Activated T-cell treated with anti-CD3 and anti-CD28 coated beads, Interleukin-2, amount 50 U/mL, for 4 hours (primary cell): ENCODE data around the gene SMAP2. TPM values are rescaled to one million over a fixed set of nuclear protein-coding genes. Genes with fewer than 3 reads are reported as not detected.

Experiments
- ATAC-seq, 2 donors: fragments of 200-7000 bp; cut with Tn5 transposase; one replicate each; pipeline ENCODE4 v1.10.0; 2021
- DNase-seq: peaks from one replicate; pipeline ENCODE4 v3.0.0-alpha.2; 2020
- H3K27me3 Mint-ChIP-seq: one replicate; pipeline ENCODE4 v1.8.0; 2021; ENCODE audit warnings: low read depth, mixed read lengths
- H3K36me3 Mint-ChIP-seq: one replicate; pipeline ENCODE4 v1.8.0; 2022; ENCODE audit warnings: mixed read lengths; ENCODE audit not compliant: insufficient read depth
- H3K4me1 Mint-ChIP-seq: one replicate; pipeline ENCODE4 v1.8.0; 2021; ENCODE audit warnings: low read depth, mixed read lengths
- H3K4me3 Mint-ChIP-seq: one replicate; pipeline ENCODE4 v1.8.0; 2021; ENCODE audit warnings: mild to moderate bottlenecking, moderate library complexity, mixed read lengths
- H3K9me3 Mint-ChIP-seq: one replicate; pipeline ENCODE4 v1.8.0; 2021; ENCODE audit warnings: mixed read lengths
- total RNA-seq, 3 donors: library from RNA; stranded (reverse); gene quantifications; one replicate each; pipeline ENCODE4 v1.2.1, GENCODE V29; 2021

Gene SMAP2
- total RNA-seq, 3 donors from 2014 or later: 128 to 153 (median 142) TPM

DNA sequence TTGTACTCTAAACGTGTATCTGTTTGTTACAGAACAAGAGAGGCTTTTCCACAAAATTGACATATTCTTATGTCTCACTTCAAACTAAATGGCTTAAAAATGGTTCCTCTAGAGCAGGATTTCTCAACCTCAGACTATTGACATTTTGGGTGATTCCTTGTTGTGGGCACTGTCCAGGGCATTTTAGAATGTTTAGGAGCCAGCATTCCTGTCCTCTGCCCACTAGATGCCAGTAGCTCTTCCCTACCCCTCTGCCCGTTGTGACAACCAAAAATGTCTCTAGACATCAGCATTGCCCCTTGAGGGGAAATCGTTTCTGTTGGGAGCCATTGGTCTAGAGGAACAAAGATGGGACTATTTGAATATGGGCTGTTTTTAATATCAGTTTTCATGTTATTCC, 17.3 kb downstream of the SMAP2 start:
- H3K9me3 Mint-ChIP-seq: no peaks in the 10 kb centered on the region
- ATAC-seq: no peak
- H3K27me3 Mint-ChIP-seq: no peaks in the 10 kb centered on the region
- peak overlapping the region; percentile 66 for H3K4me3 Mint-ChIP-seq
- H3K36me3 Mint-ChIP-seq: peaks cover 31% of the 10 kb centered on the region
- H3K4me1 Mint-ChIP-seq: peaks cover 91% of the 10 kb centered on the region
- DNase-seq: no peak

DNA sequence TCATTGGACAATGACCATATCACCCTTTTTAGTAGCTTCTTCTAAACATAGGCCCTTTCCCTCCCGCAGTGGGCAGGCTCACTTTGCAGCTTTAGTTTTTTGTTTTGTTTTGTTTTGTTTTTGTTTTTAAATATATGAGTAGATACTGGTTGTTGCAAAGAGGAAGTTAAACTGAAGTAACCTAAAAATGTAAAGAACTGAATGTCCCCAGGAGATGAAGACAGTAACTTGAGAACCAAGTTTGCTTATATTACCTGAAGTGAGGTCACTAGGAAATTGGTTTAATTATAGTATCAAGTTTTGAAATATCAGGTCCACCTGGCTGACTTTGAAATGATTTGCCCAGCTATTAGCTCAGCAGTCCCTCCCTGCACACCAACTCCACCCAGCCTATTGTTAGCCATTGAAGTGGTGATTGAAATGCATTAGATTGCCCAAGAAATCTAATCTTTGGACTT, 18.2 kb downstream of the SMAP2 start:
- H3K4me1 Mint-ChIP-seq: peaks cover 92% of the 10 kb centered on the region
- no peaks in the 10 kb centered on the region for H3K27me3 Mint-ChIP-seq
- peaks cover 29% of the 10 kb centered on the region for H3K36me3 Mint-ChIP-seq
- DNase-seq: no peak
- peak overlapping the region; percentile 52 for H3K4me3 Mint-ChIP-seq
- H3K9me3 Mint-ChIP-seq: no peaks in the 10 kb centered on the region
- no peak for ATAC-seq

DNA sequence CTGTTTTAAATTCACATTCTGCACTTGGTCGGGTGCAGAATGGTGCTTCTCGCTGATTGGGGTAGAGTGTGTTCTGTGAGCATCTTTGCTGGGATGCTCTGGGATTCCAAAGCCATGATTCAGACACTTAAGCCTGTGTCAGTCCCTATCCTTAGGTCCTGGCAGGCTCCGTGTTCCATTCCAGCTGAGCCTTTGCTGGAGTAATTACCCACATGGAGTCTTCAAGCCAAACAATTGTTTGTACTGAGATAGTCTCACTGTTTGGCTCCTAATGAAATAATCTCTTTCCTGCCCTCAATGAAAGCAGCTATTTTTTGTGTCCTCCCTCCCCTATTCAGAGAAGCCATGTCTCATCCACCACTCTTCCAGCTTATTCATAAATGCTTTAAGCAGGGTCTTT, 18.7 kb downstream of the SMAP2 start:
- no peaks in the 10 kb centered on the region for H3K27me3 Mint-ChIP-seq
- H3K4me1 Mint-ChIP-seq: peaks cover 92% of the 10 kb centered on the region
- H3K36me3 Mint-ChIP-seq: peaks cover 30% of the 10 kb centered on the region
- DNase-seq: no peak
- H3K4me3 Mint-ChIP-seq: no peak overlapping the region
- no peak for ATAC-seq
- H3K9me3 Mint-ChIP-seq: no peaks in the 10 kb centered on the region

DNA sequence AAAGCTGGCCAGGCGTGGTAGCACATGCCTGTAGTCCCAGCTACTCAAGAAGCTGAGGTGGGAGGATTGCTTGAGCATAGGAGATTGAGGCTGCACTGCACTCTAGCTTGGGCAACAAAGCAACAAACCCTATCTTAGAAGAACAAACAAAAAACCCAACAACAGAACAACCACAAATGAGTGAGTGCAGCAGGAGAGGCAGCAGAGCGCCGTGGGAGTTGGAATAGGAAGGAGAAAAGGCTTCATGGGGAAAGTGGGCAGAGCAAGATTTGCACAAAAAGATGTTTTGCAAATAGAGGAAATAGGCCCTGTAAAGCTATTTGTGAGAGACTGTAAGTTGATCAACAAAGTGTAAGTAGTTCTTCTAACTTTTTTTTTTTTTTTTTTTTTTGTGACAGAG, 19.6 kb downstream of the SMAP2 start:
- Mint-ChIP-seq H3K36me3 (peaks cover 34% of the 10 kb centered on the region), H3K4me1 (peaks cover 95% of the 10 kb centered on the region), H3K27me3 (no peaks in the 10 kb centered on the region), H3K9me3 (no peaks in the 10 kb centered on the region), H3K4me3 (peak overlapping the region; percentile 57)
- ATAC-seq (no peak), DNase-seq (no peak)

DNA sequence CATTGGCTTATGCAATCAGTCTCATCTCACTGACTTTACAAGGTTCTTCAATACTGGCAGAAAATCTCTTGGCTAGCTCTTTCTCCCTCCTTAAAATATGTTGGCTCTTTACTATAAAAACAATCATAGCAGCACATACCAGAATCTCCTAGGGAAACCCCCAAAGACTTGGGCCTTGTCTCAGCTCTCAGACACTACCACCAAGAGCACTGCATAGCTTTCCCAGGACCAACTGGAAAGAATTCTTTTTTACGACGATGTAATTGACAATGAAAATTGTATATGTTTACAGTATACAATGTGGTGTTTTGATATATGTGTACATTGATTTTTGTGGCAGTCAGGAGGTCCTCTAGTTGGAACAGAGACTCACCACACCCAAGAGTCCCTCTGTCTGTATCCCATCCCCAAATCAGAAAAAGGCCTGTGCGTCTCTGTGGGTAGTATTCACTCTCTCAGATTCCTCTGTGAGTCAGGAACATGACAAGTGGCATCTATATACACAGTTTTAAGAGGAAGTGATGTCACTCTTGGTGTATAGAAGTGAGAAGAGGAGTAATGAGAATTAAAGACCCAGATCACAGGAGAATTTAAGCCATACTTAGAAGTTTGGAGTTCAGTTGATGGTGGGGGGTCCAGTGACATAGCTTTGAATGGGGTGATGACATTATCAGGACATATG, 21.1 kb downstream of the SMAP2 start:
- ATAC-seq (peak; percentile 91 to 95), DNase-seq (peak; percentile 36)
- H3K9me3 Mint-ChIP-seq: no peaks in the 10 kb centered on the region
- H3K4me1 Mint-ChIP-seq: peaks cover 89% of the 10 kb centered on the region
- H3K36me3 Mint-ChIP-seq: peaks cover 23% of the 10 kb centered on the region
- H3K27me3 Mint-ChIP-seq: no peaks in the 10 kb centered on the region
- H3K4me3 Mint-ChIP-seq: peak overlapping the region; percentile 65

DNA sequence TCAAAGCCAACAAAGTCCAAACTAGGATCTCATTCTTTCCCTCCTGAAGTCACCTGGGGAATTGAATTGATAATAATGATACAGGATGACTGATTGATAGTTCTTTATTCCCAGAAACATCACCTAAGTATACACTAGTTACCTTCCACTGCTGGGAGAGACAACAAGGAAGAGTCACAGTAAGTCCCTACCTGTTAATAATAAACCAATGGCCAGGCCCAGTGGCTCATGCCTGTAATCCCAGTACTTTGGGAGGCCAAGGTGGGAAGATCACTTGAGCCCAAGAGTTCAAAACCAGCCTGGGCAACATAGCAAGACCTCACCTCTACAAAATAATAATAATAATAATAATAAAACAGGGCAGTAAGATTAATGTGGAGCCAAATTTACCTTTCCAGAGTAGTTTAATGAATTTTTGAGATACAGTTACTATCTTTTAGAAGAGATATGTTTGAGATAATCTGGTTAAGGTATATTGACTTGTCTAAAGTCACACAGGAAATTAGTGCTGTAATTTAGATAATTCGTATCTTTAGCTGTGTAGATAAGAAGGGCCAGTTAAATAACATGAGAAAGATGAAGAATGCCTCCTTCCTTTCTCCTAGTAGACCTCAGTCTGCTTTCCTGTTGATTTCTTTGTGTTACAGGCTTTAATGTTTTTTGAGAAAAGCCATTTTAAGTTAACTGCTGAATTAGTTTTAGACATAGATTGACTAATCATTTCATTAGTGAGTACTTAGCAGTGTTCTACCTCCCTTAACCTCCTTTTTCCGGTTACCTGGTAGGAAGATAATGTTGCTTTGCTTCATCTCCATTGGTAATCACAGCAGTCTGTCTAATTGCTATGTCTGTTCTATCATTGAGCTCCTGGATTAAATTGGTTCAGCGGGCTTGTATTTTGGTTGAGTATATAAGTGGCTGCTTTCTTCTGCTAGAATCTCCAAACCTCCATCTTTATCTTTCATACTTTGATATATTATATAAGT, 22.0 kb downstream of the SMAP2 start:
- Mint-ChIP-seq H3K27me3 (no peaks in the 10 kb centered on the region), H3K36me3 (peaks cover 24% of the 10 kb centered on the region), H3K9me3 (no peaks in the 10 kb centered on the region), H3K4me1 (peaks cover 90% of the 10 kb centered on the region), H3K4me3 (peak overlapping the region; percentile 65)
- DNase-seq: no peak
- no peak for ATAC-seq

DNA sequence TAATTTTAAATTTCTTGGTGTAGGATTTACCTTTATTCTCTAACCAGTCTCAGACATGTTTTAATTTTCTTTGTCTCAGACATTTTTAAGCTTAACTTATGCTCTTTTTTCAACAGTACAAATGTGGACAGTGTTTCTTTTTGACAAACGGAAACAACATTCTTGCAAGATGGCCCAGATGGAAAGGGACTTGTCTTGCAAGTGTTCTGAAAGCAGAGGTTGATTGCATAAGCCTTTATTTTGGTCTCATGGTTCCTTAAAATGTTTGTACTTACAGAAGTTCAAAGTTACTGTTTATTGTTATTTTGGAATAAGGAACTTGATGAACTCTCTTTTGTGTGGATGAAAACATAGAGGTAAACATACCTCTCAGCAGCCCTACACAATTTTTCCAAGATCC, 22.9 kb downstream of the SMAP2 start:
- no peak overlapping the region for H3K4me3 Mint-ChIP-seq
- peaks cover 21% of the 10 kb centered on the region for H3K36me3 Mint-ChIP-seq
- peaks cover 90% of the 10 kb centered on the region for H3K4me1 Mint-ChIP-seq
- no peak for DNase-seq
- H3K27me3 Mint-ChIP-seq: no peaks in the 10 kb centered on the region
- ATAC-seq: no peak
- no peaks in the 10 kb centered on the region for H3K9me3 Mint-ChIP-seq

DNA sequence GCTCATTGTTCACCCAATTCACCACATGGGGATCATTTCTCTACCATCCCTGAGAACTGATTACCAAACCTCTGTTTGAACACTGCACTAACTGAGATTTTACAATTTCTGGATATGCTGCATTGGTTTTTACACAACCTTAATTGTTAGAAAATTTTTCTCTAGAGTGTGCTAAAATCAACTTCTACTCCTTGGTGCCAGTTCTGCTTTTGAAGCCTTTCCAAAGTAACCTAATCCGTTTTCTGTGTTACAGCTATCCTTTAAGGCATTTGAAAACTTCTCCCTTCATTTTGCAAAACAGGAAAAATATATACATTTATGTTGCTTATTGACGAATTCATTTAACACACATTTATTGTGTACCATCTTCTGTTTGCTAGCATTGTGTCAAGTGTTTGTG, 23.7 kb downstream of the SMAP2 start:
- peaks cover 25% of the 10 kb centered on the region for H3K36me3 Mint-ChIP-seq
- no peak for DNase-seq
- H3K4me1 Mint-ChIP-seq: peaks cover 90% of the 10 kb centered on the region
- no peak for ATAC-seq
- no peaks in the 10 kb centered on the region for H3K27me3 Mint-ChIP-seq
- H3K4me3 Mint-ChIP-seq: peak overlapping the region; percentile 39
- H3K9me3 Mint-ChIP-seq: no peaks in the 10 kb centered on the region

DNA sequence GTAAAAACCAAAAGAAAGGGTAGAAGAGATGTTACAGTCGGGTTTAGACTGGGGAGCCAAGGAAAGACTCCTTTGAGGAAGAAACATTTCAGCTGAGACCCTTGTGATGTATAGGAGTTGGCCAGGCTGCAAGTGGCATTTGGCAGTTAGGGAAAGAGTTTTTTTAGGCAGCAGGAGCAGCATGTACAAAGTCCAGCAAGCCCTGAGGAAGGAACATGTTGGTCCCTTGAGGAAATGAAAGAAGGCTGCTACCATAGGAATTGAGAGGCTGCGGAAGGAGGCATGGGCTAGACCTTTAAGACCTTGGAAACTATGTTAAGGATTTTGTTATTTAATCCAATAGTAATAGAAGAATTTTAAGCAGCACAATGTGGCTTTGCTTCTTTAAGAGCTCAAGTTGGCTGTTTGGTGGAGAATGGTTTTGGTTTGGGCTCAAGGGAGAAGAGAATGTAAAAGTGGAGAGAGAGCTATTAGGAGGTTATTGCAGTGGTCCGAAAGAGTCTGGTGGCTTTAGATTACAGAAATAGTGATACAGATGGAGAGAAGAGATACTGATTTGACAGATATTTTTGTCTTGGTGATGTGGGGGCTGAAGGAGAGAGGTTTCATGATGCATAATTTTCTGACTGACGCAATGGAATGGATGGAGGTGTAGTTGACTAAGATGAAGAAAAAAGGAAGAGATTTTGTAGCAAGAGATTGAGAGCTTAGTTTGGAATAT, 26.6 kb downstream of the SMAP2 start:
- Mint-ChIP-seq H3K4me1 (peaks cover 91% of the 10 kb centered on the region), H3K9me3 (no peaks in the 10 kb centered on the region), H3K4me3 (peak overlapping the region; percentile 53), H3K36me3 (peaks cover 22% of the 10 kb centered on the region), H3K27me3 (no peaks in the 10 kb centered on the region)
- DNase-seq (no peak), ATAC-seq (peak; percentile 47 to 60)

DNA sequence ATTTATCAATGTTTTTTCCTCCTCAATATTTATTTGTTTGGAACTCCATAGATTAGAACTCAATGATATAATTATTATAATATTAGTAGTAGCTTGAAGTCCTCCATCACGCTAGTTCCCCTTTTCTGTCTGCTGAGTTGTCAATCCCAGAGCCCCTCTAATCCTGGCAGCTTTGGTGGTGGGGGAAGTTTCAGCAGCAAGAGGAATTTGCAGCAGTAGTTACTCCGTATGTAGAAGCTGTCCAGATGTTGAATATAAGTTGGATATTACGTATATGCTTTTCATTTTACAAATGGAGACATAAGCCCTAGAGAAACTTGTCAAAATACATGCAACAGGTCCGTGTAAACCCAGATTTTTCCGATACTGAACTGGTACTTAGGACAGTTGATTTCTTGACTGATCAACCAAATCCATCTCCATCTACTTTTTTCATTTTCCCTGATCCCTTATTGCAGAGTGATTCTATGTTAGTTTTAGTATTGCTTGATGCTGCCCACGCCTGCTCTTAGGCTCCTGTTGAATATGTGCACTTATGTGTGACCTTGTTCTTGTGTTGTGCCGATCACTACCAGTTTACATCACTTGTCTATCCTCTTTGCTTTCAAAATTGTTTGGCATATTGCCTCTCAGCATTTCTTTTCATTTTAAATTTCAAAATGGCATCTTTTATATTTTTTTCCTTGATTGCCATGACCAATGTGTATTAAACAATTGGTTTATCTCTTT, 28.1 kb downstream of the SMAP2 start:
- Mint-ChIP-seq H3K27me3 (no peaks in the 10 kb centered on the region), H3K4me1 (peaks cover 85% of the 10 kb centered on the region), H3K4me3 (peak overlapping the region; percentile 27), H3K9me3 (no peaks in the 10 kb centered on the region), H3K36me3 (peaks cover 29% of the 10 kb centered on the region)
- ATAC-seq (no peak), DNase-seq (no peak)

DNA sequence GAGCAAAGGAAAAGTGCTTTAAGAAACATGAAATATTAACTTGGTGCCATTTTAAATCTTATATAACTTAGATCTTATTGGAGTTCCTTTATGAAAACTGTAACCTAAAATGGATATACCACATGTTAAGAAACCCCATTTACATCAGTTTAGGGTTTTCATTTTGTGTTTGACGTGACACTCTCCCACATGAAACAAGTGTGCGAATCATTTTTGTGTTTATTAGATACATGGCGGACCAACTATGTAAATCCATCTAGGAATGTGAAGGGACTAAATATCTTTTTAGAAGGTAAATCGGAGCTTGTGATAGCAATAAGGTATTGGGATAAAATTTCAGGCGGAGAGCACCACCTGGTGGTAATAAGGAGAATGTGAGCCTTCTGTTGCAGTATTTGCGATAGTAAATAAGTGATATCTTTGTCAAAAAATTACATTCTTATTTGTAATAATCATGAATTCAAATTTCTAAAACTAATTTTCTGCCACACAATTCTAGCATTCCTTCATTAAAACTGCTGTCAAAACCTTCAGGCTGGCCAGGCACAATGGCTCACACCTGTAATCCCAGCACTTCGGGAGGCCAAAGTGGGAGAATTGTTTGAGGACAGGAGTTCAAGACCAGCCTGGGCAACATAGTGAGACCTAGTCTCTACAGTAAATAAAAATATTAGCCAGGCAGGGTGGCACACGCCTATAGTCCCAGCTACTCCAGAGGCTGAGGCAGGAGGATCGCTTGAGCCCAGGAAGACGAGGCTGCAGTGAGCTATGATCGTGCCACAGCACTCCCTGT, 31.3 kb downstream of the SMAP2 start:
- H3K27me3 Mint-ChIP-seq: no peaks in the 10 kb centered on the region
- no peaks in the 10 kb centered on the region for H3K9me3 Mint-ChIP-seq
- H3K4me3 Mint-ChIP-seq: peak overlapping the region; percentile 65
- DNase-seq (no peak), ATAC-seq (peak; percentile 27 to 39)
- peaks cover 39% of the 10 kb centered on the region for H3K36me3 Mint-ChIP-seq
- peaks cover 66% of the 10 kb centered on the region for H3K4me1 Mint-ChIP-seq

DNA sequence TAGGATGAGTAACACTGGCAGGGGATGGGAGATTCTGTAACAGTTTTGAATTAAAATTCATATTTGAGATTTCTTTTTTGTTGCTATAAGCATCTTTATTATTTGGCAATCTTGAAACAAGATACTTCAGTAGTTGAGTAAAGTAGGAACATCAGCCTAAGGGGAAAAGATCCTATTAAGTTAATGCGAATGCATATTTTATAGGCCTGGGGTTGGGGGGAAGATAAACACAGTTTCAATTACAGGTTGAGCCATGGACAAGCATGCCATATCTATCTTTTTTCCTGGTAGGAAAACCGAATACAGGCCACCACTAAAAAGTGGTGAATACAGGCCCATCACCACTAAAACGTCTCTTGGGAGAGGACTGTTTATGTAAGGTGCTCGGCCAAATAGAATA, 32.3 kb downstream of the SMAP2 start:
- Mint-ChIP-seq H3K4me3 (no peak overlapping the region), H3K4me1 (peaks cover 57% of the 10 kb centered on the region), H3K36me3 (peaks cover 34% of the 10 kb centered on the region), H3K9me3 (no peaks in the 10 kb centered on the region), H3K27me3 (no peaks in the 10 kb centered on the region)
- DNase-seq (no peak), ATAC-seq (no peak)

DNA sequence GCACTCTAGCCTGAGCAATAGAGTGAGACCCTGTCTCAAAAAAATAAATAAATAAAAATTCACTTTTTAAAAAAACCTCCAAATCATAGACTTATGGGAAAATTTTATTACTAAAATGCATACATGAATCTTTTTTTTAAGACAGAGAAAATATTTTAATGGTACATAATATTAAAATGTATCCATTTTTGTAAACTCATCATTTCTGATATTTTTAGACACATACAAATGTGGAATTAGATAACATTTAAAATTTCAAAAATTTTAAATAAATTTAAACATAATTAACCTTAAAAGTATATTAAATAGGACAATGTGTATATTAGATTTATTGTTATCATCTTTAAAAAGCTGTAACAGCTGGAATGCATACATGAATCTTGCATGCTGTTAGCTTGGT, 33.9 kb downstream of the SMAP2 start:
- H3K4me1 Mint-ChIP-seq: peaks cover 43% of the 10 kb centered on the region
- peaks cover 34% of the 10 kb centered on the region for H3K36me3 Mint-ChIP-seq
- H3K9me3 Mint-ChIP-seq: no peaks in the 10 kb centered on the region
- no peak for ATAC-seq
- H3K4me3 Mint-ChIP-seq: no peak overlapping the region
- no peak for DNase-seq
- H3K27me3 Mint-ChIP-seq: no peaks in the 10 kb centered on the region
